SKM-1 treated with dmso at 0.1 percent for 144 hours (cell line): Measurements from ENCODE around the gene LIPH.

Experiments
- DNase-seq: peaks from one replicate; lab custom pipeline; 2025; ENCODE audit not compliant: unreplicated experiment; lab: John Stamatoyannopoulos, UW

Gene LIPH

GRCh38 chr3:185549122-185549521 is 3.3 kb downstream of the LIPH start:
- DNase-seq, result no peak

- DNase-seq, result no peak
Measured at GRCh38 chr3:185540695-185541094, 11.7 kb downstream of the LIPH start.

- DNase-seq, result no peak
Measured at GRCh38 chr3:185539934-185540333, 12.5 kb downstream of the LIPH start.

GRCh38 chr3:185537369-185537970 is 14.9 kb downstream of the LIPH start:
- peak; percentile 99 for DNase-seq

- DNase-seq, result no peak
Measured at GRCh38 chr3:185534511-185534910, 17.9 kb downstream of the LIPH start.

- no peak for DNase-seq
Measured at GRCh38 chr3:185532901-185533300, 19.5 kb downstream of the LIPH start.

- DNase-seq, result no peak
Measured at GRCh38 chr3:185530856-185531255, 21.5 kb downstream of the LIPH start.

GRCh38 chr3:185528532-185528931 is 23.9 kb downstream of the LIPH start:
- no peak for DNase-seq

GRCh38 chr3:185527364-185527763 is 25.0 kb downstream of the LIPH start:
- no peak for DNase-seq

- no peak for DNase-seq
Measured at GRCh38 chr3:185526349-185526951, 25.9 kb downstream of the LIPH start.

- DNase-seq, result no peak
Measured at GRCh38 chr3:185521349-185522138, 30.8 kb downstream of the LIPH start.

GRCh38 chr3:185519021-185519420 is 33.4 kb downstream of the LIPH start:
- DNase-seq, result no peak

- no peak for DNase-seq
Measured at GRCh38 chr3:185517387-185518130, 34.8 kb downstream of the LIPH start.

GRCh38 chr3:185511711-185512110 is 40.7 kb downstream of the LIPH start:
- DNase-seq, result no peak

- no peak for DNase-seq
Measured at GRCh38 chr3:185508335-185508991, 43.9 kb downstream of the LIPH start.

GRCh38 chr3:185507883-185508282 is 44.5 kb downstream of the LIPH start:
- no peak for DNase-seq

GRCh38 chr3:185504636-185505035 is 47.8 kb downstream of the LIPH start:
- DNase-seq, result no peak

GRCh38 chr3:185503521-185503920 is 48.9 kb downstream of the LIPH start:
- DNase-seq, result no peak

GRCh38 chr3:185502987-185503386 is 49.4 kb downstream of the LIPH start:
- DNase-seq, result no peak

- peak; percentile 88 for DNase-seq
Measured at GRCh38 chr3:185498503-185499396, 53.6 kb downstream of the LIPH start, which contains the start of gene TMEM41A. Gene TMEM41A (minus strand): TSS chr3:185499035. CDS start chr3:185498961, 74 bp downstream.
